Smooth muscle cell (in vitro differentiated cells): ENCODE results near the gene PRKAG2. TPM values are rescaled to one million over a fixed set of nuclear protein-coding genes. Genes with fewer than 3 reads are reported as not detected.
"Not testable (repeated sequence)": the region's sequence is repeated elsewhere in the genome, so short reads cannot be mapped to it uniquely, and the experiment has no call there.

Source experiments
- DNase-seq: peaks from one replicate; lab custom pipeline; 2025; ENCODE audit not compliant: unreplicated experiment; lab: John Stamatoyannopoulos, UW
- H2AFZ ChIP-seq: fragments of 200-600 bp; sonication (generic); 2 replicates; pipeline ENCODE4 v1.6.0; 2016; ENCODE audit warnings: antibody characterized with exemption, low read depth, mild to moderate bottlenecking
- H3F3A ChIP-seq: fragments of 200-600 bp; sonication (generic); 2 replicates; pipeline ENCODE4 v1.6.0; 2017; ENCODE audit warnings: antibody characterized with exemption, low read depth
- H3K27ac ChIP-seq: fragments of 200-600 bp; sonication (generic); 2 replicates; pipeline ENCODE4 v1.5.1; 2016; ENCODE audit warnings: low read depth, mild to moderate bottlenecking
- H3K27me3 ChIP-seq: fragments of 200-600 bp; sonication (generic); 2 replicates; pipeline ENCODE4 v1.6.1; 2016; ENCODE audit warnings: low read depth, mild to moderate bottlenecking
- H3K36me3 ChIP-seq: fragments of 200-600 bp; sonication (generic); 2 replicates; pipeline ENCODE4 v1.5.1; 2016; ENCODE audit warnings: low read depth
- H3K4me1 ChIP-seq: fragments of 200-600 bp; sonication (generic); 2 replicates; pipeline ENCODE4 v1.5.1; 2016; ENCODE audit warnings: low read depth
- H3K4me2 ChIP-seq: fragments of 200-600 bp; sonication (generic); 2 replicates; pipeline ENCODE4 v1.6.0; 2016; ENCODE audit warnings: mild to moderate bottlenecking
- H3K4me3 ChIP-seq: fragments of 200-600 bp; sonication (generic); 2 replicates; pipeline ENCODE4 v1.5.1; 2016; ENCODE audit warnings: mild to moderate bottlenecking
- H3K79me2 ChIP-seq: fragments of 200-600 bp; sonication (generic); 2 replicates; pipeline ENCODE4 v1.6.0; 2016; ENCODE audit warnings: low read depth, mild to moderate bottlenecking
- H3K9ac ChIP-seq: fragments of 200-600 bp; sonication (generic); 2 replicates; pipeline ENCODE4 v1.6.0; 2016; ENCODE audit warnings: low read depth
- H3K9me3 ChIP-seq: fragments of 200-600 bp; sonication (generic); replicated peaks from 2 replicates; pipeline ENCODE4 v1.5.1; 2016; ENCODE audit warnings: low read depth
- H4K20me1 ChIP-seq: fragments of 200-600 bp; sonication (generic); 2 replicates; pipeline ENCODE4 v1.6.0; 2016; ENCODE audit warnings: low read depth
- WGBS: methylation state at CpG from one replicate; pipeline ENCODE4 v1.1.7; 2016; ENCODE audit warnings: low lambda C conversion rate; 5-methylcytosine and 5-hydroxymethylcytosine counted together
- polyA plus RNA-seq: library from polyadenylated mRNA; unstranded; fragments of >200 nt; fragmentation: Nextera tagmentation; extraction: Ambion mirVana; gene quantifications from 2 replicates; pipeline ENCODE4 v1.2.1, GENCODE V29; 2016
- total RNA-seq: library from RNA; depleted of rRNA; stranded (reverse); fragments of >200 nt; gene quantifications from 2 replicates; pipeline ENCODE4 v1.2.3, GENCODE V29; 2014
- TF ChIP-seq, protein P1 (sequence below): fragments of 200-600 bp; sonication (generic); IDR thresholded peaks from 2 replicates; pipeline ENCODE4 v1.5.1; 2017; ENCODE audit warnings: borderline replicate concordance, mild to moderate bottlenecking, antibody characterized with exemption; ENCODE audit not compliant: insufficient read depth, poor library complexity, severe bottlenecking

PRKAG2 gene
- total and polyA plus RNA-seq, 2 experiments from 2014 or later, result 3.5 to 3.9 TPM

DNA sequence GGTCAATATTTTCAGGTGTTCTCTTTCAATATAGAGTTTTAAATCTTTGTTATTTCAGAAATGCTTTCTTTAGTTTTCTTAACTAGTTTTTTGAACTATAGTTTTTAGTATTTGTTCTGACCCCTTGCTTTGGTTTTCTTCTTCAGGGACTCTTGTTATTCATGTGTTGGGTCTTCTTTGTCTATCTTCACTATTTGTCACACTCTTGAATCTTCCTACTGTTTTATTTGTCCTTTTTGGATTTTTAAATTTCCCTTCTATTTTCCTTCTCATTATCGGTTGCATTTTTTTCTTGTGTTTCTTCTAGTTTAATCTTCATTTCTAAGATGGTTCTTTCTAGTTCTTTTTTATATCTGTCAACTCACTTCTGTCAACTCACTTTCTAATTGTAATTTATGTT is 37.1 kb upstream of the PRKAG2 start:
- Histone ChIP-seq H2AFZ (no peak overlapping the region), H3K4me3 (no peak overlapping the region), H3K4me1 (no peaks in the 10 kb centered on the region), H3K4me2 (no peak overlapping the region), H3F3A (no peaks in the 10 kb centered on the region), H4K20me1 (no peaks in the 10 kb centered on the region), H3K79me2 (no peaks in the 10 kb centered on the region), H3K9me3 (peaks cover 10% of the 10 kb centered on the region), H3K27ac (no peak overlapping the region), H3K36me3 (no peaks in the 10 kb centered on the region), H3K9ac (no peak overlapping the region), H3K27me3 (no peaks in the 10 kb centered on the region)
- TF ChIP-seq, protein P1, sequence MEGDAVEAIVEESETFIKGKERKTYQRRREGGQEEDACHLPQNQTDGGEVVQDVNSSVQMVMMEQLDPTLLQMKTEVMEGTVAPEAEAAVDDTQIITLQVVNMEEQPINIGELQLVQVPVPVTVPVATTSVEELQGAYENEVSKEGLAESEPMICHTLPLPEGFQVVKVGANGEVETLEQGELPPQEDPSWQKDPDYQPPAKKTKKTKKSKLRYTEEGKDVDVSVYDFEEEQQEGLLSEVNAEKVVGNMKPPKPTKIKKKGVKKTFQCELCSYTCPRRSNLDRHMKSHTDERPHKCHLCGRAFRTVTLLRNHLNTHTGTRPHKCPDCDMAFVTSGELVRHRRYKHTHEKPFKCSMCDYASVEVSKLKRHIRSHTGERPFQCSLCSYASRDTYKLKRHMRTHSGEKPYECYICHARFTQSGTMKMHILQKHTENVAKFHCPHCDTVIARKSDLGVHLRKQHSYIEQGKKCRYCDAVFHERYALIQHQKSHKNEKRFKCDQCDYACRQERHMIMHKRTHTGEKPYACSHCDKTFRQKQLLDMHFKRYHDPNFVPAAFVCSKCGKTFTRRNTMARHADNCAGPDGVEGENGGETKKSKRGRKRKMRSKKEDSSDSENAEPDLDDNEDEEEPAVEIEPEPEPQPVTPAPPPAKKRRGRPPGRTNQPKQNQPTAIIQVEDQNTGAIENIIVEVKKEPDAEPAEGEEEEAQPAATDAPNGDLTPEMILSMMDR, result no peak
- DNase-seq, result no peak
- 100% methylated on average over 1 of the region's 1 CpG for WGBS

DNA sequence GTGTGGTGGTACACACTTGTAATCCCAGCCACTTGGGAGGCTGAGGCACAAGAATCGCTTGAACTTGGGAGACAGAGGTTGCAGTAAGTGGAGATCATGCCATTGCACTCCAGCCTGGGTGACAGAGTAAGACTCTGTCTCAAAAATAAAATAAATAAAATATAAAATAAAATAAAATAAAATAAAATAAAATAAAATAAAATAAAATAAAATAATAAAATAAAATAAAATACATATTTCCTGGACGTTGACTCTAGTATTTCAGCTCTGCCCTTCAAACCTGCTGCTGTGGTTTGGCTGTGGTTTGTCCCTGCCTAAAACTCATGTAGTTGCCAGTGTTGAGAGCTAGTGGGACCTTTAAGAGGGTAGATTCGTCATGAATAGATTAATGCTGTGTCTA is 33.7 kb upstream of the PRKAG2 start:
- not testable (repeated sequence) for H3K4me1 ChIP-seq, H3K27ac ChIP-seq, H3K9me3 ChIP-seq, H3K79me2 ChIP-seq, H2AFZ ChIP-seq, H3K36me3 ChIP-seq, H3K4me2 ChIP-seq, DNase-seq, H3K27me3 ChIP-seq, H4K20me1 ChIP-seq, H3F3A ChIP-seq, H3K4me3 ChIP-seq, H3K9ac ChIP-seq
- 92% methylated on average over 3 of the region's 3 CpGs for WGBS

DNA sequence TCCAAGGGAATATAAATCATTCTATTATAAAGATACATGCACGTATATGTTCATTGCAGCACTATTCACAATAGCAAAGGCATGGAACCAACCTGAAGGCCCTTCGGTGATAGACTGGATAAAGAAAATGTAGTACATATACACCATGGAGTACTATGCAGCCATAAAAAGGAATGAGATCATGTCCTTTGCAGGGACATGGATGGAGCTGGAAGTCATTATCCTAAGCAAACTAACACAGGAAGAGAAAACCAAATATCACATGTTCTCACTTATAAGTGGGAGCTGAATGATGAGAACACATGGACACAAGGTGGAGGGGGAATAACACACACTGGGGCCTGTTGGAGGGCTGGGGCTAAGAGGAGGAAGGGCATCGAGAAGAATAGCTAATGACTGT is 30.2 kb upstream of the PRKAG2 start:
- not testable (repeated sequence) for H3K4me2 ChIP-seq, H3K9me3 ChIP-seq, H3K27me3 ChIP-seq, H3F3A ChIP-seq, DNase-seq, H3K27ac ChIP-seq, H3K9ac ChIP-seq, H2AFZ ChIP-seq, H3K79me2 ChIP-seq, H3K4me3 ChIP-seq, H4K20me1 ChIP-seq, H3K4me1 ChIP-seq, H3K36me3 ChIP-seq
- WGBS, result 83% methylated on average over 3 of the region's 3 CpGs

DNA sequence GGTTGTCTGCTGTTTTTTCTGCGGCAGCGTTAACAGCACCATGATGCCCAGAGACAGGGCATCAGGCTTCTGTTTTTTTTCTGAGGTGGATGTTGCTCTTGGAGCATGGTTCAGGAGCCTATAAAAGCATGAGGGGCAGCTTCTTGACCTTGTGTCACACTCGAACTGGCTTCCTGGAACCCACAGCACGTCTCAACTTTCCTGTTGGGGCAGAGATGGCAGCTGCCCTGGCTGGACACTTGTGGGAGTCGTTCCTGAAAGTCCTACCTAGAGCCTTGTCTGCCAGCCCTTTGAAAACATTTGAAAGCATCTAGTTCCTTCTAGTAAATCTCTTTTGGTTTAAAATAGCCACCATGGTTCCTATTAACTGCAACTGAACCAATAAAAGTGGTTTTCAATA is 28.9 kb upstream of the PRKAG2 start:
- no peaks in the 10 kb centered on the region for H3F3A ChIP-seq
- no peak for DNase-seq
- no peak overlapping the region for H2AFZ ChIP-seq
- no peaks in the 10 kb centered on the region for H3K36me3 ChIP-seq
- no peak overlapping the region for H3K9ac ChIP-seq
- H3K27me3 ChIP-seq, result peaks cover 2% of the 10 kb centered on the region
- H3K4me3 ChIP-seq, result no peak overlapping the region
- no peaks in the 10 kb centered on the region for H3K79me2 ChIP-seq
- H3K27ac ChIP-seq, result no peak overlapping the region
- TF ChIP-seq, protein P1, result no peak
- H3K9me3 ChIP-seq, result no peaks in the 10 kb centered on the region
- no peaks in the 10 kb centered on the region for H4K20me1 ChIP-seq
- no peak overlapping the region for H3K4me2 ChIP-seq
- WGBS, result 82% methylated on average over 5 of the region's 5 CpGs
- no peaks in the 10 kb centered on the region for H3K4me1 ChIP-seq

DNA sequence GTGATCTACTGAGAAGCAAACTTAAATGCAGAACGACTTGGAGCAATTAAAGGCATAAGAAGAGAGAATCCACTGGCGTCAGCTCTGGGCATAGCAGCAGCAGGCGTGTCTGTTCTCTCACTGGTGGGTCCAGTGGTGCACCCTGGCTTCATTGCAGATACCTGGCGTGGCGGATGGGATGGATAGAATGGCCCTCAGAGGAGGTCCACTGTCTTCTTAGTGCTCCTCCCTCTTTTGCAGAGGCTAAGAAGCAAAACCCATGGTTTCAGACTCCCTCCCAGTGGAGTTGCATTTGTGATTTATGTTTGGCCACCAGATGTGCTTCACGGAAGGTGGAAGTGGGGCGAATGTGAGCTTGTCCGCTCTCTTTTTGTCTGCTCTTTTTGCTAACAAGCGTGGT is 28.4 kb upstream of the PRKAG2 start:
- 77% methylated on average over 9 of the region's 9 CpGs for WGBS
- Histone ChIP-seq H3K4me3 (no peak overlapping the region), H4K20me1 (no peaks in the 10 kb centered on the region), H3K27me3 (peaks cover 2% of the 10 kb centered on the region), H3K79me2 (no peaks in the 10 kb centered on the region), H3K36me3 (no peaks in the 10 kb centered on the region), H3K27ac (no peak overlapping the region), H3F3A (no peaks in the 10 kb centered on the region), H3K4me1 (no peaks in the 10 kb centered on the region), H2AFZ (no peak overlapping the region), H3K4me2 (no peak overlapping the region), H3K9me3 (no peaks in the 10 kb centered on the region), H3K9ac (no peak overlapping the region)
- TF ChIP-seq, protein P1, result no peak
- no peak for DNase-seq
